HG02642 (cell line): ENCODE results near the gene GCHFR.

Source experiments
- ATAC-seq: cut with Tn5 transposase; IDR thresholded peaks from one replicate; pipeline ENCODE4 v1.9.1; 2021; ENCODE audit warnings: mild to moderate bottlenecking; ENCODE audit not compliant: unreplicated experiment, poor library complexity

The GCHFR gene

GRCh38 chr15:40754574-40754882 is 9.3 kb upstream of the GCHFR start:
- peak; percentile 5 for ATAC-seq

GRCh38 chr15:40754883-40755811 is 8.7 kb upstream of the GCHFR start, which contains the start of gene RMDN3:
RMDN3 (minus strand) TSS chr15:40755254; CDS start chr15:40754783, 471 bp downstream.
- ATAC-seq, result peak; percentile 92

DNA sequence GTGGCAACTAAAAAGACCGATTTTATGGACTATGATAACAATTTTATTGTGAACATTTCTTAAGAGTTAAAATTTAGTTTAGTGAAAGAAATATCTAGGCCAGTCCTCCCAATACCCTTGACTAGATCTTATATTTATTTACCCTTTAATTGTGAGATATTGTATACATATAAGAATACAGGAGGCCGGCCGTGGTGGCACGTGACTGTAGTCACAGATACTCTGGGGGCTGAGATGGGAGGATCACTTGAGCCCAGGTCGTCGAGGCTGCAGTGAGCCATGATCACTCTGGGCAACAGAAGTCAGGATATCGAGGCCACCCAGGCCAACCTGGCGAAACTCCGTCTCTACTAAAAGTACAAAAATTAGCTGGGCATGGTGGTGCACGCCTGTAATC is 8.1 kb upstream of the GCHFR start:
- no peak for ATAC-seq

DNA sequence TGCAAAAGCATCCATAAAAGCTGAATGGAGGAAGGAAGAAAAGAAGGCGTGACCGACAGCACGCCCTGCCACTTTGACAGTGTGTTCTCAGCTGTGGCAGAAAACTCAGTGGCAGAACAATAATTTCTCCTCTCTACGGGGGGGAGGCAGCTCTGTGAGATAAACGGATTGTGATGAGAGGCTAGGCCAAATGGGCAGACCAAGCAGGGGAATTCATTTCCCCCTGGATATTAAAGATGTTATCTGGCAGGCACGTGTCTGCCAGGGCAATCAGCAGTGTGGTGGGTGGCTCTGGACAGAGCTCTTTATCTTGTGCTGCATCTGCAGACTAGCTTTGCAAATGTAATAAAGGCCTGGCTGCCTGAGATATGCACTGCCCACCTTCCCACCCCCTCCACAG is 6.9 kb upstream of the GCHFR start:
- no peak for ATAC-seq

- no peak for ATAC-seq
These were observed 3.9 kb upstream of the GCHFR start for GRCh38 chr15:40759961-40760360.

DNA sequence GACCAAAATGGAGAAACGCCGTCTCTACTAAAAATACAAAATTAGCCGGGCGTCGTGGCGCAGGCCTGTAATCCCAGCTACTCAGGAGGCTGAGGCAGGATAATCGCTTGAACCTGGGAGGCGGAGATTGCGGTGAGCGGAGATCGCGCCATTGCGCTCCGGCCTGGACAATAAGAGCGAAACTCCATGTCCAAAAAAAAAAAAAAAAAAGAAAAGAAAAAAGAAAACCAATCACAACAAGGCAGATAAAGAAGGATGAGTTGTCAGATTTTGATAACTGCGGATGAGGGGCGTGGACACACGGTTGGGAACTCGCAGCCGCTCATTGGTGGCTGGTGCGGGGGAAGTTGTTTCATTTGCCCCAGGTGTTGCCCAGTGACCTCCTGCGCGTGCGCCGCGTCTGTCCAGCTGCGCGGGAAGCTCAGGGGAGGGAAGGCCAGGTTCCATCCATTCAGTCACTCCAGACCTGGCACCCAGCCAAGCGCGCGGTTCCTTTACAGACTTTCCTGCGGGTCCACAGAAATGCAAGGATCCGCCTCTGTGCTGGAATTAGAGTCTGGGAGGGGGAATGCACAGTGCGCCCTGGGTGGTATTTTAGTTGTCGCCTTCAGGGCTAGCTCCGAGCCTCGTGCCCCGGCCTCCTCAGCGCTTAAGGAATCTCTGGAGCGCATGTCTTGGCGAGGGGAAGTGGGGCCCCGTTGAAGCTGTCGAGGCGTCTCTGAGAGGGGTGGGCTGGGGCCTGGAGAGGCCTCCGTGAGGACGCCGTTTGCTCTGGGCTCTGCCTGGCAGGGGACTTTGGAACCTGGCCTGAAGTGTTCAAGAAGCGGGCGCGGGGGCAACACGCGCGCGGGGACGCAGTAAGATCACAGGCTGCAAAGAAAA is 708 bp upstream of the GCHFR start:
- peak; percentile 3 for ATAC-seq

DNA sequence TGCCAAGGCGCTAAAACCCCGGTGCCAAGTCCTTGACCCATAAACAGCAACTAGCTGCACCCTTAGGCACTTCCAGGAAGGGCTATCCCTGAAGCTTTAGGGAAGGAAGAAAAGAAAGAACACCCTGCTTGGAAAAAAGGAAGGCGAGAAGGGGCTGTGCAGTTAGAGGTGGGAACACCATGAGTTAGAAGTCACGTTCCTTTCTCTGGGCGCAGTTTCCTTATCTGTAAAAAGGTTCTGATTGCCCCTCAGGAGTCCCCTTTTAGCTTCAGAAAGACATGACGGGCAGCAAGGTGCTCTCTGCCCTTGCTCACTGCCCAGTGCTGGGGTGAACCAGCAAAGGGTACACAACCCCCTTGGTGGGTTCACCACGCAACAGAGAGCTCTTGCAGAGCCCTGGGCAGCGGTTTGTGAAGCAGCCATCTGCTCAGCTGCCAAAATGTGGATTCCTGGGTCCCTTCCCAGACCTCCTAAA is 798 bp downstream of the GCHFR start:
- no peak for ATAC-seq

DNA sequence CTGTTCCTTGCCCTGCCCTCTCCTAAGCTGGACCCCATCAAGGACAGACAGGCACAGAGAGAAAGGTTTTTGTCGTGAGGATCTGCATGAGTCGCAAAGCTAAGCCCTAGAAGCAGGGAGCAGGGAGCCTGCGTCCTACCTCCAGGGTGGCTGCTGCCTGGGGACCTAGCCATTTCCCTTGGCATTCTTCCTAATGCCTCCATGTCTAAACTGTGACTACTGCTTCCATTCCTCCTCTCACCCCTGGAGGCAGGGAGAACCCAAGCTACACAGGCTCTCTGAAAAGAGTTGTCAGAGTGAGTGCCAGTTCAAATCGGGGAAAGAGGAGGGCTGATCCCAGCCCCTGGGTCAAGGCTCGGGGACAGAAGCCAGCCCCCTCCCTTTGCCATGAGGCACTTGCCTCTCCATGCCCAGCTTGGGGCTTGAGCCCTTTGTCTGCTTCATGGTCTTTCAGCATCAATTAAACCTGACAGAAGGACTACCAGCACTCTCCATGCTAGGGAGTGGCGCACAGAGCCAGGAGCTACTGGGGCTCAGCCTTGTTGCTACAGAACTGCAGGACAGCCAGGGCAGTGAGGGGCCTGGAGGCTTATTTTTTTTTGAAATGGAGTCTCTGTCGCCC is 2.4 kb downstream of the GCHFR start:
- no peak for ATAC-seq

DNA sequence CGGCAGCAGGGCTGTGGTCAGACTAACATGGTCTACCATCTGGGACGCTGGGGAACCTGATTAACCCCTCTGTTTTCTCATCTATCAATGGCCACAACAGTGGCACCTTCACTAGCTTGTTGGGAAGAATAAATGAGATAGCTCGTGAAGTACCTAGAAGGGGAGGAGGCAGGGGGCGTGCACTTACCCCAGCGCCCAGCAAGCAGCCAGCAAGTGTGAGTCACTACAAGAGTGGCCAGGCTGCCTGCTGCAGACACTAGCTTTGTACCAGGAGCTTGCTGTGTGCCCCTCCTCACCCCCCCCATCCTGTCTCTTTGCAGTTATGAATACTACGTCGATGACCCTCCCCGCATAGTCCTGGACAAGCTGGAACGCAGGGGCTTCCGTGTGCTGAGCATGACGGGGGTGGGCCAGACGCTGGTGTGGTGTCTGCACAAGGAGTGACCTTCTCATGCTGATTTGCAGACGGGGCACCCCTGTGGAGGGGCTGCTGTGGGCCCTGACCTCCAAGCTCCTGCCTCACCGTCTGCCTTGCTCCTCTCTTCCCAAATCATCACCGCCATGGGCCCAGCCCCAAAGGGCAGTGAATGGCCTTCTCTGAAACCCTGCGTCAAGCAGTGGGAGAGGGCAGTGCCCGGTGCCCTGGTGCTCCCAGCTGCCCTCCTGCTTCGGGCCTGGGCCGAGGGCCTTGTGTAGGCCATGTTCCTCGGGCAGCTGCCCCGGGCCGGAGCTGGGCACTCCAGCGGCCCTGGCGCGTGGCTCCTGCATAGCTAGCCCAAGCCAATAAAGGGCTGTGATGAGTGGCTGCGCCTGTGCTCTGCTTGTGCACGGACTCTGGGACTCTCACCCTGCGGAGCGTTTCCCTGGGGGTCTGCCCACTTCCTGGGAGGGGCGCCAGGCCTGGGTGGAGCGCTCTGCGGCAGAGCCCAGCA is 3.3 kb downstream of the GCHFR start:
- no peak for ATAC-seq

- ATAC-seq, result no peak
These were observed 4.1 kb downstream of the GCHFR start for GRCh38 chr15:40767838-40768500.

DNA sequence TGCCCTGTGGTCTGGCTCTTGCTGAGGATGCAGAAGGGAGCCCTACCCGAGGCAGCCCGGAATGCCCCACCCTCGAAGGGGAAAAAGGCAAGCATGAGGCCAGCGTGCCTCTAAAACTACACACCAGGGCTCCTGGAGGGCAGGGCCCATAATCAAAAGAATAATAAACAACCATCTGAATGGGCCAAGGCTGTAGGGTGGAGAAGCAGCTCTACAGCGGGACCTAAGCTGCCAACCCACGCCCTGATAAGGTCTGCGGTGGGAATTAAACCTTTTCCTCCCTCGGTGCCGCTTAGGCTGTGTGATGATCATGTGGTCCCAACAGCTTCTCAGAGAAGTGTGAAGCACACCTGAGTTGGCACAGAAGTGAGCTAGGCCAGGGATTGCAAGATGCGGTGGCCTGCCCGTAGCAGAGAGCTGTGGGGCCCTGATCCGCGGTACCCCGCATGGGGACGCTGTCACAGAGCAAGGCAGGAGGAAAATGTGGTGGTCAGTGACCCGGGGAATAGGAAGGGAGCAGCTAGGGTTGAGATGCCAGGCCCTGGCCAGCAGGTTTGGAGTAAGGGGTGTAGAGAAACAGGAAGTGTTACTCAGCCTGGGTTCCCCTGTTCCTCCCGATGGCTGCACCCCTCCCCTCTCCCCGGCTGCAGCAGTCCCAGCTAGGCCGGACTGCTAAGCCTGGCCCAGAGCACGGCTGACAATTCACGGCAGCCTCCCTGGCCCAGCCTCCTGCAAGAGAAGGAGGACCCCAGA is 4.8 kb downstream of the GCHFR start:
- peak; percentile 6 for ATAC-seq

- ATAC-seq, result peak; percentile 51
These were observed 5.6 kb downstream of the GCHFR start, which contains the start of gene C15orf62 for GRCh38 chr15:40769274-40770146. C15orf62 (plus strand) TSS chr15:40769980; CDS start chr15:40770496, 516 bp downstream.

DNA sequence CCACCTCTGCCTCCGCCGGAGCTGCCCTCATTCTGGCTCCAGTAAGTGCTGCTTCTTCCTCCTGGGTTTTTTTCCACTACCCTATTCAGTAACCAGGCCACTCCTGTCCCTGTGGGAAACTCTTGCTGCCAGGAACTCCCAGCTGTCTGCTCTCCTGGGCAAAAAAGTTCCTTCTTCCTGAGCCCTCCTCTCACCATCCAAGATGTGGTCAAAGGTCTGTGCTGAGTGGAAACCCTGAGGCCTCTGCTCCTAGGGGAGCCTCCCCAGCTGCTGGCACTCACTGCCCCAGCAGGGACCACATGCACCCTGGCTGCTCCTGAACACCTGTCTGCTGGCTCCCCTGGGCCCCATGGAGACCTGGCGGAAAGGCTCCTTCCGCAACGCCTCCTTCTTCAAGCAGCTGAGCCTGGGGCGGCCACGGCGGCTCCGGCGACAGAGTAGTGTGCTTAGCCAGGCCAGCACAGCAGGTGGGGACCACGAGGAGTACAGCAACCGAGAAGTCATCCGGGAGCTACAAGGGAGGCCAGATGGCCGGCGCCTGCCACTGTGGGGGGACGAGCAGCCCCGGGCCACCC is 6.4 kb downstream of the GCHFR start:
- peak; percentile 7 for ATAC-seq

- ATAC-seq, result no peak
These were observed 7.4 kb downstream of the GCHFR start for GRCh38 chr15:40771242-40771641.

DNA sequence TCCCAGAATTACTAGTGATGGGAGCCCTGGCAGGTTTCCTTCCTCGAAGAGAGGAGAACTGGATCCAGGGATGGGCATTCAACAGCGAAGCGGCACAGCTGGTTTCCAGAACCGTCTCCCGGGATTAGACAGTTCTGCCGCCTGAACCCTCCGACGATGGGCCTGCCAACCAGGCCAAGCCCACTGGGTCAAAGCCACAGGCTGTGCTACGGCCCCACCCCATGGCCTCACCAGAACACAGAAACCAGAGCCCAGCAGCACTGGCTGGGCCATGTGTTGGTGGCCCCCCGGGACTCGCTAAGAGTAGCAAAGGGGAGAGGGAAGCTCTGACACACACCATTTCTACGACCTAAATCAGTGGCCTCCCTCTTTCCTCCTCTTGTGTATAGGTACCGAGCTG is 8.1 kb downstream of the GCHFR start:
- no peak for ATAC-seq

DNA sequence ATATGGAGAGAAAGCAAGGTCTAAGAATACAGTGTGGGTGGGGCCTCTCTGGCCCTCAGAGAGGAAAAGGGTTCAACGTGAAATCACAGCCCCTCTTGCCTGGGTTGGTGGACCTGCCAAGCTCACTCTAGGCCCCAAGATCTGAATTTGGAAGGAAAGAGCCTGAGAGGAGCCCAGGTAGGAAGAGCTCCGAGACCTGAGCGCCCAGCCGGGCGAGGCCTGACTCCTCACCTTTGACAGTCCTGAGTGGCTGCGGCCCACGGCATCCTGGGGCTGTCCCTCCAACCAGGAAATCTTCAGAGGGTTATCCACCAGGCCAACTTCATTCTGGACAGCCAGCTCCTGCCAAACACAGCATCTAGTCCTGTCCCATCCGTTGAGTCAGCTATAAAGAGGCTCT is 9.6 kb downstream of the GCHFR start:
- ATAC-seq, result no peak

DNA sequence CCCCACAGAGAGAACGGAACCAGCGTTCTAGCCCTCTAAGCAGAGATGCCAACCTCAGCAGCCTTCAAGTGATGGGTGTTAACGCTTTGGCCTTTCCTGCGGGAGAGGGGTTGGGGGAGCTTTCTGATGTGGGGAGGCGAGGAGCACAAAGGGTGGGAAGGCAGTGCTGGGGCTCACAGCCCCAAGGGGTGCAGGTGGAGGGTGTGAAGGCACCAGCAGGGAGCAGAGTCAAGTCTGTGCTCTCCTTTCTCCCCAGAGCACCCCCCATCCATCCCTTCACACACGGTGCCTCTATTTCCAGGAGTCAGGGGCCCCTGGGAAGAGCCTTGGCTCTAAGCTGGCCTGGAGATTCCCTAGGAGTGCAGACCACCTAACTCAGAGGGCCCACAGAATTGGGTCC is 10.0 kb downstream of the GCHFR start:
- no peak for ATAC-seq
